HEK293 (cell line): Measurements from ENCODE around the gene MINPP1.

Experiments used
- IKZF3 ChIP-seq: fragments of 450-650 bp; IDR thresholded peaks from 2 replicates; pipeline ENCODE4 v1.5.0; 2018; ENCODE audit warnings: missing biosample characterization, mild to moderate bottlenecking, missing genetic modification characterization, moderate library complexity
- KLF9 ChIP-seq: fragments of 450-650 bp; formaldehyde crosslinking; IDR thresholded peaks from 2 replicates; pipeline ENCODE4 v1.5.1; 2016; ENCODE audit warnings: missing biosample characterization, missing genetic modification characterization, low read depth
- MYNN ChIP-seq: fragments of 450-650 bp; formaldehyde crosslinking; IDR thresholded peaks from 2 replicates; pipeline ENCODE4 v1.5.1; 2016; ENCODE audit warnings: missing biosample characterization, missing genetic modification characterization, borderline replicate concordance
- OSR2 ChIP-seq: fragments of 450-650 bp; formaldehyde crosslinking; IDR thresholded peaks from 2 replicates; pipeline ENCODE4 v1.5.1; 2016; ENCODE audit warnings: missing biosample characterization, missing genetic modification characterization
- SCRT2 ChIP-seq: fragments of 450-650 bp; formaldehyde crosslinking; IDR thresholded peaks from 2 replicates; pipeline ENCODE4 v1.5.1; 2016; ENCODE audit warnings: missing biosample characterization, missing genetic modification characterization
- ZBTB21 ChIP-seq: fragments of 450-650 bp; formaldehyde crosslinking; IDR thresholded peaks from 2 replicates; pipeline ENCODE4 v1.5.1; 2017; ENCODE audit warnings: missing biosample characterization, missing genetic modification characterization
- ZBTB7A ChIP-seq: fragments of 450-650 bp; formaldehyde crosslinking; IDR thresholded peaks from 2 replicates; pipeline ENCODE4 v1.5.1; 2016; ENCODE audit warnings: low read depth, missing biosample characterization, missing genetic modification characterization
- ZBTB8A ChIP-seq: fragments of 450-650 bp; formaldehyde crosslinking; IDR thresholded peaks from 2 replicates; pipeline ENCODE4 v1.5.1; 2016; ENCODE audit warnings: missing biosample characterization, missing genetic modification characterization
- ZFHX2 ChIP-seq: fragments of 450-650 bp; formaldehyde crosslinking; conservative IDR thresholded peaks from 2 replicates; pipeline ENCODE4 v1.5.1; 2016; ENCODE audit warnings: missing biosample characterization, missing genetic modification characterization
- ZNF157 ChIP-seq: fragments of 450-650 bp; formaldehyde crosslinking; IDR thresholded peaks from 2 replicates; pipeline ENCODE4 v1.5.1; 2016; ENCODE audit warnings: missing biosample characterization, missing genetic modification characterization
- ZNF292 ChIP-seq: fragments of 450-650 bp; formaldehyde crosslinking; IDR thresholded peaks from 2 replicates; pipeline ENCODE4 v1.5.1; 2016; ENCODE audit warnings: low read depth, missing biosample characterization, missing genetic modification characterization, borderline replicate concordance
- ZNF391 ChIP-seq: fragments of 450-650 bp; formaldehyde crosslinking; IDR thresholded peaks from 2 replicates; pipeline ENCODE4 v1.5.1; 2016; ENCODE audit warnings: low read depth, missing biosample characterization, missing genetic modification characterization, borderline replicate concordance
- ZNF501 ChIP-seq: fragments of 450-650 bp; formaldehyde crosslinking; IDR thresholded peaks from 2 replicates; pipeline ENCODE4 v1.5.1; 2016; ENCODE audit warnings: missing biosample characterization, missing genetic modification characterization
- ZNF558 ChIP-seq: fragments of 450-650 bp; formaldehyde crosslinking; IDR thresholded peaks from 2 replicates; pipeline ENCODE4 v1.5.1; 2016; ENCODE audit warnings: missing biosample characterization, missing genetic modification characterization
- ZNF561 ChIP-seq: fragments of 450-650 bp; IDR thresholded peaks from 2 replicates; pipeline ENCODE4 v1.5.1; 2018; ENCODE audit warnings: missing biosample characterization, missing genetic modification characterization, borderline replicate concordance
- ZSCAN30 ChIP-seq: fragments of 450-650 bp; IDR thresholded peaks from 2 replicates; pipeline ENCODE4 v1.5.1; 2018; ENCODE audit warnings: missing biosample characterization, mild to moderate bottlenecking, missing genetic modification characterization, moderate library complexity
- ZXDB ChIP-seq: fragments of 450-650 bp; formaldehyde crosslinking; IDR thresholded peaks from 2 replicates; pipeline ENCODE4 v1.5.1; 2016; ENCODE audit warnings: missing biosample characterization, missing genetic modification characterization
- TF ChIP-seq, protein P1 (sequence below): fragments of 450-650 bp; formaldehyde crosslinking; optimal IDR thresholded peaks from 2 replicates; pipeline ENCODE3; 2016; ENCODE audit warnings: missing biosample characterization, mild to moderate bottlenecking, missing genetic modification characterization
- TF ChIP-seq, protein P2 (sequence below): fragments of 450-650 bp; formaldehyde crosslinking; IDR thresholded peaks from 2 replicates; pipeline ENCODE4 v1.5.1; 2016; ENCODE audit warnings: missing biosample characterization, missing genetic modification characterization
- TF ChIP-seq, protein P3 (sequence below): fragments of 450-650 bp; formaldehyde crosslinking; conservative IDR thresholded peaks from 2 replicates; pipeline ENCODE4 v1.5.1; 2016; ENCODE audit warnings: low read depth, missing biosample characterization, missing genetic modification characterization
- TF ChIP-seq, protein P4 (sequence below): fragments of 450-650 bp; formaldehyde crosslinking; IDR thresholded peaks from 2 replicates; pipeline ENCODE4 v1.5.1; 2016; ENCODE audit warnings: missing biosample characterization, missing genetic modification characterization
- TF ChIP-seq, protein P5 (sequence below): fragments of 450-650 bp; formaldehyde crosslinking; IDR thresholded peaks from 2 replicates; pipeline ENCODE4 v1.5.1; 2016; ENCODE audit warnings: missing biosample characterization, missing genetic modification characterization
- TF ChIP-seq, protein P6 (sequence below): fragments of 450-650 bp; formaldehyde crosslinking; IDR thresholded peaks from 2 replicates; pipeline ENCODE4 v1.5.1; 2017; ENCODE audit warnings: missing biosample characterization, missing genetic modification characterization
- TF ChIP-seq, protein P7 (sequence below): sonication (generic); formaldehyde crosslinking; IDR thresholded peaks from 2 replicates; pipeline ENCODE4 v1.8.1; 2022; ENCODE audit warnings: mild to moderate bottlenecking, moderate library complexity, missing genetic modification reagents

Gene MINPP1

DNA sequence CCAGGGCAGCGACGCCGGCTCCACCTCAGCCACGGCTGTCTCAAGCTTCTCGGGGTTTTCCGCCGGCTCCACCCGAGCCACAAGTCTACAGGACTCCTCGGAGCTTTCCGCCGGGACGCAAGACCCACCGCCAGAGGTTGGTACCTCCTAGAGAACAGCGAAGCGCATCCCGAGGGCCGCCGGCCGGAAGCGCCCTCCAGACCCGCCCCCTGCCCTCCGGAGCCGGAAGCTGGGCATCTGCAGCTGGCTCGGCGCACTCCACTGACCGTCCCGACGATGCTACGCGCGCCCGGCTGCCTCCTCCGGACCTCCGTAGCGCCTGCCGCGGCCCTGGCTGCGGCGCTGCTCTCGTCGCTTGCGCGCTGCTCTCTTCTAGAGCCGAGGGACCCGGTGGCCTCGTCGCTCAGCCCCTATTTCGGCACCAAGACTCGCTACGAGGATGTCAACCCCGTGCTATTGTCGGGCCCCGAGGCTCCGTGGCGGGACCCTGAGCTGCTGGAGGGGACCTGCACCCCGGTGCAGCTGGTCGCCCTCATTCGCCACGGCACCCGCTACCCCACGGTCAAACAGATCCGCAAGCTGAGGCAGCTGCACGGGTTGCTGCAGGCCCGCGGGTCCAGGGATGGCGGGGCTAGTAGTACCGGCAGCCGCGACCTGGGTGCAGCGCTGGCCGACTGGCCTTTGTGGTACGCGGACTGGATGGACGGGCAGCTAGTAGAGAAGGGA lies at the start of gene MINPP1 (continued):
- TF ChIP-seq ZXDB (tag by site-specific recombination) (peak; percentile 32; the same call in 1 of the 2 replicates), ZSCAN30 (tag by site-specific recombination) (peak; percentile 80; the same call in 1 of the 2 replicates), ZBTB7A (tag by site-specific recombination) (no peak), ZBTB21 (tag by site-specific recombination) (no peak), ZFHX2 (tag by site-specific recombination) (peak; percentile 70; the same call in 1 of the 2 replicates), KLF9 (tag by site-specific recombination) (peak; percentile 71), ZNF157 (no peak), ZNF501 (tag by site-specific recombination) (peak; percentile 47), MYNN (tag by site-specific recombination) (0 out of 2 replicates have a peak, but pooled peaks have one; percentile 9), OSR2 (no peak), ZNF561 (tag by site-specific recombination) (peak; percentile 31; the same call in 1 of the 2 replicates), ZNF292 (tag by site-specific recombination) (no peak), IKZF3 (tag by site-specific recombination) (peak; percentile 55; the same call in 1 of the 2 replicates), ZNF391 (tag by site-specific recombination) (0 out of 2 replicates have a peak, but pooled peaks have one; percentile 32), ZBTB8A (tag by site-specific recombination) (peak; percentile 33; the same call in 1 of the 2 replicates), ZNF558 (tag by site-specific recombination) (no peak), SCRT2 (0 out of 2 replicates have a peak, but pooled peaks have one; percentile 38)
- TF ChIP-seq, protein P1, sequence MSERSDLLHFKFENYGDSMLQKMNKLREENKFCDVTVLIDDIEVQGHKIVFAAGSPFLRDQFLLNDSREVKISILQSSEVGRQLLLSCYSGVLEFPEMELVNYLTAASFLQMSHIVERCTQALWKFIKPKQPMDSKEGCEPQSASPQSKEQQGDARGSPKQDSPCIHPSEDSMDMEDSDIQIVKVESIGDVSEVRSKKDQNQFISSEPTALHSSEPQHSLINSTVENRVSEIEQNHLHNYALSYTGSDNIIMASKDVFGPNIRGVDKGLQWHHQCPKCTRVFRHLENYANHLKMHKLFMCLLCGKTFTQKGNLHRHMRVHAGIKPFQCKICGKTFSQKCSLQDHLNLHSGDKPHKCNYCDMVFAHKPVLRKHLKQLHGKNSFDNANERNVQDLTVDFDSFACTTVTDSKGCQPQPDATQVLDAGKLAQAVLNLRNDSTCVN = peak; percentile 90
- TF ChIP-seq, protein P2, sequence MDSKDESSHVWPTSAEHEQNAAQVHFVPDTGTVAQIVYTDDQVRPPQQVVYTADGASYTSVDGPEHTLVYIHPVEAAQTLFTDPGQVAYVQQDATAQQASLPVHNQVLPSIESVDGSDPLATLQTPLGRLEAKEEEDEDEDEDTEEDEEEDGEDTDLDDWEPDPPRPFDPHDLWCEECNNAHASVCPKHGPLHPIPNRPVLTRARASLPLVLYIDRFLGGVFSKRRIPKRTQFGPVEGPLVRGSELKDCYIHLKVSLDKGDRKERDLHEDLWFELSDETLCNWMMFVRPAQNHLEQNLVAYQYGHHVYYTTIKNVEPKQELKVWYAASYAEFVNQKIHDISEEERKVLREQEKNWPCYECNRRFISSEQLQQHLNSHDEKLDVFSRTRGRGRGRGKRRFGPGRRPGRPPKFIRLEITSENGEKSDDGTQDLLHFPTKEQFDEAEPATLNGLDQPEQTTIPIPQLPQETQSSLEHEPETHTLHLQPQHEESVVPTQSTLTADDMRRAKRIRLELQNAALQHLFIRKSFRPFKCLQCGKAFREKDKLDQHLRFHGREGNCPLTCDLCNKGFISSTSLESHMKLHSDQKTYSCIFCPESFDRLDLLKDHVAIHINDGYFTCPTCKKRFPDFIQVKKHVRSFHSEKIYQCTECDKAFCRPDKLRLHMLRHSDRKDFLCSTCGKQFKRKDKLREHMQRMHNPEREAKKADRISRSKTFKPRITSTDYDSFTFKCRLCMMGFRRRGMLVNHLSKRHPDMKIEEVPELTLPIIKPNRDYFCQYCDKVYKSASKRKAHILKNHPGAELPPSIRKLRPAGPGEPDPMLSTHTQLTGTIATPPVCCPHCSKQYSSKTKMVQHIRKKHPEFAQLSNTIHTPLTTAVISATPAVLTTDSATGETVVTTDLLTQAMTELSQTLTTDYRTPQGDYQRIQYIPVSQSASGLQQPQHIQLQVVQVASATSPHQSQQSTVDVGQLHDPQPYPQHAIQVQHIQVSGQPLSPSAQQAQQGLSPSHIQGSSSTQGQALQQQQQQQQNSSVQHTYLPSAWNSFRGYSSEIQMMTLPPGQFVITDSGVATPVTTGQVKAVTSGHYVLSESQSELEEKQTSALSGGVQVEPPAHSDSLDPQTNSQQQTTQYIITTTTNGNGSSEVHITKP = peak; percentile 86
- TF ChIP-seq, protein P3, sequence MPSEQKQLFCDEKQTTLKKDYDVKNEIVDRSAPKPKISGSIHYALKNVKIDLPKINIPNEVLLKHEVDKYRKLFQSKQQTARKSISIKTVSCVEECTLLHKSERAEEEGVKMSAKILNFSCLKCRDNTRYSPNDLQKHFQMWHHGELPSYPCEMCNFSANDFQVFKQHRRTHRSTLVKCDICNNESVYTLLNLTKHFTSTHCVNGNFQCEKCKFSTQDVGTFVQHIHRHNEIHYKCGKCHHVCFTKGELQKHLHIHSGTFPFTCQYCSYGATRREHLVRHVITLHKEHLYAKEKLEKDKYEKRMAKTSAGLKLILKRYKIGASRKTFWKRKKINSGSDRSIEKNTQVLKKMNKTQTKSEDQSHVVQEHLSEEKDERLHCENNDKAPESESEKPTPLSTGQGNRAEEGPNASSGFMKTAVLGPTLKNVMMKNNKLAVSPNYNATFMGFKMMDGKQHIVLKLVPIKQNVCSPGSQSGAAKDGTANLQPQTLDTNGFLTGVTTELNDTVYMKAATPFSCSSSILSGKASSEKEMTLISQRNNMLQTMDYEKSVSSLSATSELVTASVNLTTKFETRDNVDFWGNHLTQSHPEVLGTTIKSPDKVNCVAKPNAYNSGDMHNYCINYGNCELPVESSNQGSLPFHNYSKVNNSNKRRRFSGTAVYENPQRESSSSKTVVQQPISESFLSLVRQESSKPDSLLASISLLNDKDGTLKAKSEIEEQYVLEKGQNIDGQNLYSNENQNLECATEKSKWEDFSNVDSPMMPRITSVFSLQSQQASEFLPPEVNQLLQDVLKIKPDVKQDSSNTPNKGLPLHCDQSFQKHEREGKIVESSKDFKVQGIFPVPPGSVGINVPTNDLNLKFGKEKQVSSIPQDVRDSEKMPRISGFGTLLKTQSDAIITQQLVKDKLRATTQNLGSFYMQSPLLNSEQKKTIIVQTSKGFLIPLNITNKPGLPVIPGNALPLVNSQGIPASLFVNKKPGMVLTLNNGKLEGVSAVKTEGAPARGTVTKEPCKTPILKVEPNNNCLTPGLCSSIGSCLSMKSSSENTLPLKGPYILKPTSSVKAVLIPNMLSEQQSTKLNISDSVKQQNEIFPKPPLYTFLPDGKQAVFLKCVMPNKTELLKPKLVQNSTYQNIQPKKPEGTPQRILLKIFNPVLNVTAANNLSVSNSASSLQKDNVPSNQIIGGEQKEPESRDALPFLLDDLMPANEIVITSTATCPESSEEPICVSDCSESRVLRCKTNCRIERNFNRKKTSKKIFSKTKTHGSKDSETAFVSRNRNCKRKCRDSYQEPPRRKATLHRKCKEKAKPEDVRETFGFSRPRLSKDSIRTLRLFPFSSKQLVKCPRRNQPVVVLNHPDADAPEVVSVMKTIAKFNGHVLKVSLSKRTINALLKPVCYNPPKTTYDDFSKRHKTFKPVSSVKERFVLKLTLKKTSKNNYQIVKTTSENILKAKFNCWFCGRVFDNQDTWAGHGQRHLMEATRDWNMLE (tag by site-specific recombination) = peak; percentile 98
- TF ChIP-seq, protein P4, sequence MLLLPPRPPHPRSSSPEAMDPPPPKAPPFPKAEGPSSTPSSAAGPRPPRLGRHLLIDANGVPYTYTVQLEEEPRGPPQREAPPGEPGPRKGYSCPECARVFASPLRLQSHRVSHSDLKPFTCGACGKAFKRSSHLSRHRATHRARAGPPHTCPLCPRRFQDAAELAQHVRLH = no peak
- TF ChIP-seq, protein P5, sequence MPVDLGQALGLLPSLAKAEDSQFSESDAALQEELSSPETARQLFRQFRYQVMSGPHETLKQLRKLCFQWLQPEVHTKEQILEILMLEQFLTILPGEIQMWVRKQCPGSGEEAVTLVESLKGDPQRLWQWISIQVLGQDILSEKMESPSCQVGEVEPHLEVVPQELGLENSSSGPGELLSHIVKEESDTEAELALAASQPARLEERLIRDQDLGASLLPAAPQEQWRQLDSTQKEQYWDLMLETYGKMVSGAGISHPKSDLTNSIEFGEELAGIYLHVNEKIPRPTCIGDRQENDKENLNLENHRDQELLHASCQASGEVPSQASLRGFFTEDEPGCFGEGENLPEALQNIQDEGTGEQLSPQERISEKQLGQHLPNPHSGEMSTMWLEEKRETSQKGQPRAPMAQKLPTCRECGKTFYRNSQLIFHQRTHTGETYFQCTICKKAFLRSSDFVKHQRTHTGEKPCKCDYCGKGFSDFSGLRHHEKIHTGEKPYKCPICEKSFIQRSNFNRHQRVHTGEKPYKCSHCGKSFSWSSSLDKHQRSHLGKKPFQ (tag by site-specific recombination) = peak; percentile 16
- TF ChIP-seq, protein P6, sequence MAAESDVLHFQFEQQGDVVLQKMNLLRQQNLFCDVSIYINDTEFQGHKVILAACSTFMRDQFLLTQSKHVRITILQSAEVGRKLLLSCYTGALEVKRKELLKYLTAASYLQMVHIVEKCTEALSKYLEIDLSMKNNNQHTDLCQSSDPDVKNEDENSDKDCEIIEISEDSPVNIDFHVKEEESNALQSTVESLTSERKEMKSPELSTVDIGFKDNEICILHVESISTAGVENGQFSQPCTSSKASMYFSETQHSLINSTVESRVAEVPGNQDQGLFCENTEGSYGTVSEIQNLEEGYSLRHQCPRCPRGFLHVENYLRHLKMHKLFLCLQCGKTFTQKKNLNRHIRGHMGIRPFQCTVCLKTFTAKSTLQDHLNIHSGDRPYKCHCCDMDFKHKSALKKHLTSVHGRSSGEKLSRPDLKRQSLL (tag by site-specific recombination) = peak; percentile 27; the same call in 1 of the 2 replicates
- TF ChIP-seq, protein P7, sequence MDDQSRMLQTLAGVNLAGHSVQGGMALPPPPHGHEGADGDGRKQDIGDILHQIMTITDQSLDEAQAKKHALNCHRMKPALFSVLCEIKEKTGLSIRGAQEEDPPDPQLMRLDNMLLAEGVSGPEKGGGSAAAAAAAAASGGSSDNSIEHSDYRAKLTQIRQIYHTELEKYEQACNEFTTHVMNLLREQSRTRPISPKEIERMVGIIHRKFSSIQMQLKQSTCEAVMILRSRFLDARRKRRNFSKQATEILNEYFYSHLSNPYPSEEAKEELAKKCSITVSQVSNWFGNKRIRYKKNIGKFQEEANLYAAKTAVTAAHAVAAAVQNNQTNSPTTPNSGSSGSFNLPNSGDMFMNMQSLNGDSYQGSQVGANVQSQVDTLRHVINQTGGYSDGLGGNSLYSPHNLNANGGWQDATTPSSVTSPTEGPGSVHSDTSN (CRISPR knock-in tag) = 0 out of 2 replicates have a peak, but pooled peaks have one; percentile 4
